ENCODE measurements around the gene DNAJC4. TPM values are rescaled to one million over a fixed set of nuclear protein-coding genes. Genes with fewer than 3 reads are reported as not detected.

Gene DNAJC4
- total RNA-seq, 1 experiment from 2014 or later: 57.1 TPM

GRCh38 chr11:64240435-64241240 is 10.3 kb downstream of the DNAJC4 start, which contains the start of gene FKBP2:
Gene FKBP2, plus strand, starts transcription at chr11:64241095. Its CDS starts 1,293 bp downstream, at chr11:64242388.
- H3K9me2 ChIP-seq (ENCODE audit: insufficient read depth): no peaks in the 10 kb centered on the region
- ChIA-PET CTCF (interaction anchor here (0.6 to 1.5 kb wide), 4 partner anchors 31 to 615 kb away, joined by 3 to 11 read pairs (median 6); no protein-coding TSS in a partner anchor), POLR2A (ENCODE audit: unreplicated experiment) (interaction anchor here (0.6 to 1.0 kb wide), 8 partner anchors 8 to 1617 kb away, joined by 3 to 17 read pairs (median 4); partner anchors contain the start of gene PRDX5)
- no peaks in the 10 kb centered on the region for H3K27me3 ChIP-seq (ENCODE audit: insufficient read depth, low read depth)
- peaks cover 10% of the 10 kb centered on the region for H3K36me3 ChIP-seq (ENCODE audit: low read depth)
- H3K9me3 ChIP-seq (ENCODE audit: insufficient read depth, low read depth): no peaks in the 10 kb centered on the region
- intact Hi-C loops (cut with micrococcal nuclease; ENCODE audit: unreplicated experiment): loop anchor here (1.0 to 2.0 kb wide), 4 partner anchors 10 to 76 kb away; partner anchors contain the start of genes DNAJC4, ESRRA and TRMT112
- peaks cover 58% of the 10 kb centered on the region for H3F3A ChIP-seq (ENCODE audit: insufficient read depth, low read depth)
- H3K4me2 ChIP-seq: peak within 1 kb of the TSS; percentile 95
- TF ChIP-seq EZH2 (IDR thresholded peaks at IDR 0.05; ENCODE audit: low read depth) (no peak), CTCF (conservative IDR thresholded peaks at IDR 0.05) (no peak)
- H3K4me3 ChIP-seq: peak within 1 kb of the TSS; percentile 90
- H3K4me1 ChIP-seq (replicated peaks; ENCODE audit: insufficient read depth): peaks cover 46% of the 10 kb centered on the region
- H3K79me2 ChIP-seq (ENCODE audit: low read depth): peaks cover 45% of the 10 kb centered on the region
- H4K20me1 ChIP-seq (ENCODE audit: insufficient read depth): peaks cover 11% of the 10 kb centered on the region; the same call in 1 of the 2 replicates
- peak within 1 kb of the TSS; percentile 97 for H3K27ac ChIP-seq
- peak within 1 kb of the TSS; percentile 69 for H2AFZ ChIP-seq
- TSS peak; percentile 81 for BruUV-seq (replicated peaks)
- DNase-seq: peak; percentile 97 to 98

- Histone ChIP-seq H3K9me3 (ENCODE audit: insufficient read depth, low read depth) (no peaks in the 10 kb centered on the region), H3F3A (ENCODE audit: insufficient read depth, low read depth) (peaks cover 64% of the 10 kb centered on the region), H2AFZ (peak overlapping the region; percentile 69), H3K4me3 (peak overlapping the region; percentile 90), H3K79me2 (ENCODE audit: low read depth) (peaks cover 45% of the 10 kb centered on the region), H3K9me2 (ENCODE audit: insufficient read depth) (no peaks in the 10 kb centered on the region), H3K27ac (peak overlapping the region; percentile 97), H4K20me1 (ENCODE audit: insufficient read depth) (0 out of 2 replicates have a peak, but pooled peaks cover 6% of the 10 kb centered on the region), H3K27me3 (ENCODE audit: insufficient read depth, low read depth) (no peaks in the 10 kb centered on the region), H3K4me2 (peak overlapping the region; percentile 95), H3K4me1 (replicated peaks; ENCODE audit: insufficient read depth) (peaks cover 43% of the 10 kb centered on the region), H3K36me3 (ENCODE audit: low read depth) (peaks cover 10% of the 10 kb centered on the region)
- ChIA-PET CTCF (interaction anchor here (0.6 to 1.5 kb wide), 4 partner anchors 31 to 615 kb away, joined by 3 to 11 read pairs (median 6); no protein-coding TSS in a partner anchor), POLR2A (ENCODE audit: unreplicated experiment) (interaction anchor here (0.6 to 1.0 kb wide), 9 partner anchors 8 to 1617 kb away, joined by 3 to 17 read pairs (median 3); partner anchors contain the start of gene PRDX5)
- TF ChIP-seq EZH2 (IDR thresholded peaks at IDR 0.05; ENCODE audit: low read depth) (no peak), CTCF (conservative IDR thresholded peaks at IDR 0.05) (no peak)
- intact Hi-C loops (cut with micrococcal nuclease; ENCODE audit: unreplicated experiment): loop anchor here (1.0 to 2.0 kb wide), 3 partner anchors 29 to 76 kb away; partner anchors contain the start of genes ESRRA and TRMT112
- peak; percentile 92 to 100 for DNase-seq
- no TSS peak for BruUV-seq (replicated peaks)
Measured at GRCh38 chr11:64241241-64241490, 10.8 kb downstream of the DNAJC4 start.

All from PC-9 (cell line).